ENCODE data around the gene GABRG3.

- no peak for TF ChIP-seq YY1 (IDR thresholded peaks at IDR 0.05)
- TF ChIP-seq RAD21 (IDR thresholded peaks at IDR 0.05) = no peak
- no peak for TF ChIP-seq CTCF (IDR thresholded peaks at IDR 0.05; ENCODE audit: low read depth, low read length, missing input control)
- TF ChIP-seq TAF1 (conservative IDR thresholded peaks at IDR 0.05) = no peak
- TF ChIP-seq REST (IDR thresholded peaks at IDR 0.05) = no peak
- TF ChIP-seq NR2F2 (IDR thresholded peaks at IDR 0.05) = no peak
- no peak for TF ChIP-seq EGR1 (IDR thresholded peaks at IDR 0.05; ENCODE audit: low read depth in 2 of 2)
- no peak for TF ChIP-seq SP1 (IDR thresholded peaks at IDR 0.05)
Observed at GRCh38 chr15:26983822-26984221, 12.8 kb downstream of the GABRG3 start.

All from liver (tissue), 3 donors.